ENCODE data around the gene METTL8. TPM values are rescaled to one million over a fixed set of nuclear protein-coding genes. Genes with fewer than 3 reads are reported as not detected.

The METTL8 gene
- total and polyA plus RNA-seq, 2 of the 13 experiments (the other 11 are each of a cell fraction or from before 2014, with no cell fraction given) = 18.6 to 68.2 TPM

- FAIRE-seq = no peak
Observed at GRCh38 chr2:171346723-171347557, 86.8 kb downstream of the METTL8 start.

More at GRCh38 chr2:171346723-171347557, 86.8 kb downstream of the METTL8 start:
- H3K4me3 ChIP-seq (replicated peaks in 1 of 3; ENCODE audit: insufficient read depth in 1 of 3, low read depth in 2 of 3, low read length in 3 of 3) = no peak overlapping the region
- no peaks in the 10 kb centered on the region; the same call in 1 of the 2 replicates for H4K20me1 ChIP-seq (ENCODE audit: insufficient read depth, low read length)
- 93% methylated on average over 10 of the region's 10 CpGs for WGBS (ENCODE audit: low lambda C conversion rate)
- ChIA-PET CTCF (ENCODE audit: low intra/inter-chr PET ratio, low total read pairs) (no interaction called here), POLR2A (no interaction called here)
- intact Hi-C loops (cut with micrococcal nuclease; ENCODE audit: unreplicated experiment) = no loop called here
- ATAC-seq (no peak), DNase-seq (ENCODE audit: low spot score) (no peak)
- H2AFZ ChIP-seq (ENCODE audit: low read length) = no peak overlapping the region
- no peaks in the 10 kb centered on the region; a peak in 3 of 5 replicates for H3K36me3 ChIP-seq (replicated peaks in 1 of 2; ENCODE audit: control insufficient read depth in 1 of 2, insufficient read depth in 2 of 2, low read length in 2 of 2)
- TF ChIP-seq IRF9 (CRISPR knock-in tag; IDR thresholded peaks at IDR 0.05; ENCODE audit: borderline replicate concordance) = no peak
- no peak for TF ChIP-seq ZNF292 (CRISPR knock-in tag; IDR thresholded peaks at IDR 0.05; ENCODE audit: borderline replicate concordance, low read depth)
- TF ChIP-seq ZNF10 (CRISPR knock-in tag; IDR thresholded peaks at IDR 0.05; ENCODE audit: borderline replicate concordance, low read depth) = no peak
- no peak for TF ChIP-seq ZNF225 (CRISPR knock-in tag; IDR thresholded peaks at IDR 0.05)
- no peak for TF ChIP-seq GMEB2 (CRISPR knock-in tag; IDR thresholded peaks at IDR 0.05; ENCODE audit: low read depth)
- TF ChIP-seq ZNF710 (CRISPR knock-in tag; IDR thresholded peaks at IDR 0.05; ENCODE audit: borderline replicate concordance) = no peak
- no peak for TF ChIP-seq REPIN1 (CRISPR knock-in tag; IDR thresholded peaks at IDR 0.05; ENCODE audit: borderline replicate concordance, low read depth)
- no peak for TF ChIP-seq KLF16 (CRISPR knock-in tag; IDR thresholded peaks at IDR 0.05)
- no peak for TF ChIP-seq CREBL2 (CRISPR knock-in tag; IDR thresholded peaks at IDR 0.05; ENCODE audit: borderline replicate concordance)
- TF ChIP-seq ZNF747 (CRISPR knock-in tag; IDR thresholded peaks at IDR 0.05; ENCODE audit: borderline replicate concordance) = no peak
- TF ChIP-seq SCMH1 (CRISPR knock-in tag; IDR thresholded peaks at IDR 0.05; ENCODE audit: borderline replicate concordance) = no peak
- no peaks in the 10 kb centered on the region for H3K27me3 ChIP-seq (ENCODE audit: control insufficient read depth in 1 of 2, insufficient read depth in 2 of 2, low read length in 2 of 2)
- in situ Hi-C loops (cut with HindIII; ENCODE audit: extremely low pct_ligation_motif_present, low pct_unique_long_range_greater_than_20kb) = no loop called here
- H3K4me1 ChIP-seq (ENCODE audit: insufficient read depth, low read length) = no peaks in the 10 kb centered on the region
- no peaks in the 10 kb centered on the region for H3K9me3 ChIP-seq (ENCODE audit: low read length)
- no peak overlapping the region for H3K9ac ChIP-seq (ENCODE audit: insufficient read depth, low read depth, low read length)
- no TSS peak for BruUV-seq (replicated peaks)
- no peaks in the 10 kb centered on the region for H3K79me2 ChIP-seq (ENCODE audit: insufficient read depth, low read length)
- no peak overlapping the region for H3K4me2 ChIP-seq (ENCODE audit: low read depth, low read length)
- H3K27ac ChIP-seq (ENCODE audit: extremely low read length, insufficient read depth, low read length) = no peak overlapping the region

Measured in HepG2 (cell line).